MM.1S (cell line): ENCODE data around the gene CNPPD1.

Experiments
- DNase-seq: peaks from one replicate; pipeline ENCODE4 v3.0.0-alpha.2; 2015
- H2AFZ ChIP-seq: fragments of 300-600 bp; sonication (generic); 2 replicates; pipeline ENCODE4 v1.6.0; 2016; ENCODE audit warnings: antibody characterized with exemption, low read length
- H3F3A ChIP-seq: fragments of 300-600 bp; sonication (generic); 2 replicates; pipeline ENCODE4 v1.6.1; 2016; ENCODE audit warnings: mild to moderate bottlenecking, antibody characterized with exemption, low read length, moderate library complexity, mixed read lengths; ENCODE audit not compliant: insufficient read depth
- H3K27ac ChIP-seq: fragments of 300-600 bp; sonication (generic); 2 replicates; pipeline ENCODE4 v1.5.1; 2016; ENCODE audit warnings: mild to moderate bottlenecking, low read length
- H3K27me3 ChIP-seq: fragments of 300-600 bp; sonication (generic); replicated peaks from 2 replicates; pipeline ENCODE4 v1.6.0; 2016; ENCODE audit warnings: low read length; ENCODE audit not compliant: insufficient read depth
- H3K36me3 ChIP-seq: fragments of 300-600 bp; sonication (generic); replicated peaks from 2 replicates; pipeline ENCODE4 v1.6.1; 2016; ENCODE audit warnings: mild to moderate bottlenecking, low read length, mixed read lengths; ENCODE audit not compliant: insufficient read depth
- H3K4me1 ChIP-seq: fragments of 300-600 bp; sonication (generic); 2 replicates; pipeline ENCODE4 v1.6.1; 2016; ENCODE audit warnings: low read length, mixed read lengths
- H3K4me2 ChIP-seq: fragments of 300-600 bp; sonication (generic); 2 replicates; pipeline ENCODE4 v1.6.0; 2016; ENCODE audit warnings: low read depth, low read length
- H3K4me3 ChIP-seq: fragments of 300-600 bp; sonication (generic); 2 replicates; pipeline ENCODE4 v1.5.1; 2016; ENCODE audit warnings: low read length, mixed read lengths
- H3K79me2 ChIP-seq: fragments of 300-600 bp; sonication (generic); 2 replicates; pipeline ENCODE4 v1.6.1; 2016; ENCODE audit warnings: mixed run types, low read length, mixed read lengths
- H3K9ac ChIP-seq: fragments of 300-600 bp; sonication (generic); 2 replicates; pipeline ENCODE4 v1.6.1; 2016; ENCODE audit warnings: low read length, mixed read lengths
- H3K9me2 ChIP-seq: fragments of 300-600 bp; sonication (generic); replicated peaks from 2 replicates; pipeline ENCODE4 v1.6.1; 2016; ENCODE audit warnings: mild to moderate bottlenecking, low read length, mixed read lengths; ENCODE audit not compliant: insufficient read depth
- H3K9me3 ChIP-seq: fragments of 300-600 bp; sonication (generic); replicated peaks from 2 replicates; pipeline ENCODE4 v1.6.1; 2016; ENCODE audit warnings: mild to moderate bottlenecking, low read length, mixed read lengths; ENCODE audit not compliant: insufficient read depth
- H4K20me1 ChIP-seq: fragments of 300-600 bp; sonication (generic); 2 replicates; pipeline ENCODE4 v1.6.1; 2016; ENCODE audit warnings: mild to moderate bottlenecking, low read length, moderate library complexity, mixed read lengths; ENCODE audit not compliant: insufficient read depth
- CTCF ChIP-seq: fragments of 300-600 bp; sonication (generic); IDR thresholded peaks from 2 replicates; pipeline ENCODE4 v1.5.1; 2016; ENCODE audit warnings: antibody characterized with exemption, low read length, mixed read lengths
- EZH2 ChIP-seq: fragments of 300-600 bp; sonication (generic); optimal IDR thresholded peaks from 2 replicates; pipeline ENCODE3; 2017; ENCODE audit warnings: low read depth, mild to moderate bottlenecking, antibody characterized with exemption, low read length, mixed read lengths
- EZH2phosphoT487 ChIP-seq: fragments of 300-600 bp; sonication (generic); IDR thresholded peaks from 2 replicates; pipeline ENCODE4 v1.6.1; 2018; ENCODE audit warnings: antibody characterized with exemption, low read length

Gene CNPPD1

GRCh38 chr2:219161097-219161496 lies 15.6 kb downstream of the CNPPD1 start:
- no peak for TF ChIP-seq EZH2
- TF ChIP-seq CTCF, result no peak
- no peak for TF ChIP-seq EZH2phosphoT487
- Histone ChIP-seq H3K27ac (peak overlapping the region; percentile 80; the same call in 1 of the 2 replicates), H3K36me3 (no peaks in the 10 kb centered on the region), H3K9me3 (no peaks in the 10 kb centered on the region), H3F3A (no peaks in the 10 kb centered on the region), H4K20me1 (no peaks in the 10 kb centered on the region), H2AFZ (peak overlapping the region; percentile 72), H3K4me1 (peaks cover 5% of the 10 kb centered on the region; the same call in 1 of the 2 replicates), H3K4me3 (peak overlapping the region; percentile 85), H3K4me2 (peak overlapping the region; percentile 75), H3K9me2 (no peaks in the 10 kb centered on the region), H3K9ac (peak overlapping the region; percentile 82; the same call in 1 of the 2 replicates), H3K27me3 (no peaks in the 10 kb centered on the region), H3K79me2 (peaks cover 4% of the 10 kb centered on the region; the same call in 1 of the 2 replicates)
- no peak for DNase-seq

DNA sequence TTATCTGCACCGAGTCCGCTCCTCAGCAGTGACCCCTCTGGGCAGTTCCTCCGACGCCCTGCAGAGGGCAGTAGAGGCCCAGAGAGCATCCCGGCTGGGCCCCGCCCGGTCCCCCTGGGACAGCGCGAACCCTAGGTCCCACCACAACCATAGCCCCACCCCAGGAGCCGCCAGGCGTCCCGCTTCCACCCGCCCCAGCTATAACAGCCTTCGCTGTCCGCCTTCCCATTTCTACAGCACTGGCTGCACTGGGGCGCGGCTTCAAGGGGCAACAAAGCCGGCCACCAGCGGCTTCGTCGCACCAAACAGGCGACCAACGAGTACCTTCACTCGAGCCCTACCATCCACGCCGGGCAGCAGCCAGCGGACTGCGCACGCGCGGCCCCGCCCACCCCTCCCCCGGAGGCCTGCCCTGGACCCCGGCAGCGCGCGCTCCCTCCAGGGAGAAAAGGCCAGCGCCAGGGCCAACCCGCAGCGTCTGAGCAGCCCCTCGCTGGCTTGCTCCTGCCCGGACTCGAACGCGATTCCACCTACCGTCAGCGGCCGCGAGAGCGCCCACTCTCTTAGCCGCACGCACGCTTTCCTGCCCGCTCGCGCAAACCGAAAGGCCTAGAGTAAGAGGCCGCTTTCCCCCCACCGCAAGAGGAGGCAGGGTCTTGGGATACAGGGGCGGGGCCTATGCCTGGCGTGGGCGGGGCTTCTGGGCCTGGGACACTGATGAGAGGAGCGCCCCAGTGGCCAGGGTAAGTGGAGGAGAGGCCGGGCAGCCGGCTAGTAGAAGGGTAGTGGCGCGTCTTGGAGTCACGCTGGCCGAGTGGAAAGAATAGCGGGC lies 16.3 kb downstream of the CNPPD1 start, which contains the start of gene NHEJ1:
Gene NHEJ1, minus strand, starts transcription at position 630 of the 832 bp plus-strand sequence. CDS start 2,453 bp downstream, outside the sequence.
- Histone ChIP-seq H3K27ac (peak within 1 kb of the TSS; percentile 80), H2AFZ (peak within 1 kb of the TSS; percentile 72), H3K9me2 (no peaks in the 10 kb centered on the region), H3K4me1 (peaks cover 5% of the 10 kb centered on the region; the same call in 1 of the 2 replicates), H3K79me2 (peaks cover 4% of the 10 kb centered on the region; the same call in 1 of the 2 replicates), H3K9ac (peak within 1 kb of the TSS; percentile 82), H3K9me3 (no peaks in the 10 kb centered on the region), H3K27me3 (no peaks in the 10 kb centered on the region), H3K4me2 (peak within 1 kb of the TSS; percentile 75), H3F3A (no peaks in the 10 kb centered on the region), H3K4me3 (peak within 1 kb of the TSS; percentile 85), H4K20me1 (no peaks in the 10 kb centered on the region), H3K36me3 (no peaks in the 10 kb centered on the region)
- TF ChIP-seq CTCF, result peak; percentile 94
- TF ChIP-seq EZH2, result no peak
- TF ChIP-seq EZH2phosphoT487, result no peak
- peak; percentile 93 for DNase-seq

DNA sequence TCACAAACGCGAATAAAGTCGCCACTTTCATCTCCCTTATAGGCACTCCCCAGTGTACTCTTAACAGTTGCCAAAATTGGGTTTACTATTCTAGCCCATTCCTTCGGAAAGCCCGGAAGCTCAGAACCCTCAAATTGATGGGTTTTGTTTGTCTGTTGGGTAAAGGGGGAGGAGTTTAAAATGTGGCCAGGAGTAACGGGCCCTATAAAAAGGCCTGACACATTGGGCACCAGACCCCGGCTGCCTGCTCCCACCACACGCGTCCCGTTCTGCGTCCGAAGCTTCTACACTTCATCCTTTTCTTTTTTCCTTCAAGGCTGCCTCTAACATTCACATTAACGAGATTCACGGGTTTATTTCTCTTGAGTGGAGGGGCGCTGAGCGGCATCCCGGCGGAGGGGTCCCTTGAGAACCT lies 16.9 kb downstream of the CNPPD1 start:
- H2AFZ ChIP-seq, result peak overlapping the region; percentile 72
- H4K20me1 ChIP-seq, result no peaks in the 10 kb centered on the region
- peaks cover 4% of the 10 kb centered on the region; the same call in 1 of the 2 replicates for H3K79me2 ChIP-seq
- peak overlapping the region; percentile 85 for H3K4me3 ChIP-seq
- H3K27ac ChIP-seq, result no peak overlapping the region
- no peaks in the 10 kb centered on the region for H3K36me3 ChIP-seq
- peak overlapping the region; percentile 82; the same call in 1 of the 2 replicates for H3K9ac ChIP-seq
- TF ChIP-seq EZH2phosphoT487 (no peak), CTCF (no peak)
- peak overlapping the region; percentile 75 for H3K4me2 ChIP-seq
- no peak for DNase-seq
- no peaks in the 10 kb centered on the region for H3K9me3 ChIP-seq
- H3F3A ChIP-seq, result no peaks in the 10 kb centered on the region
- no peaks in the 10 kb centered on the region for H3K9me2 ChIP-seq
- H3K27me3 ChIP-seq, result no peaks in the 10 kb centered on the region
- H3K4me1 ChIP-seq, result peaks cover 5% of the 10 kb centered on the region; the same call in 1 of the 2 replicates
